ENCODE measurements around the gene ST7L. TPM values are rescaled to one million over a fixed set of nuclear protein-coding genes. Genes with fewer than 3 reads are reported as not detected.

ST7L gene
- total RNA-seq, 1 donor = 29.8 TPM

- no peak for DNase-seq (ENCODE audit: low read depth)
- TF ChIP-seq CTCF (IDR thresholded peaks at IDR 0.05; ENCODE audit: insufficient read depth, low read depth, low read length) = no peak
- H3K4me3 ChIP-seq (ENCODE audit: low read depth, low read length) = no peak overlapping the region
Observed at GRCh38 chr1:112576240-112576639, 42.7 kb downstream of the ST7L start.

GRCh38 chr1:112575154-112575804 lies 43.7 kb downstream of the ST7L start:
- TF ChIP-seq CTCF (IDR thresholded peaks at IDR 0.05; ENCODE audit: insufficient read depth, low read depth, low read length) = no peak
- H3K4me3 ChIP-seq (ENCODE audit: low read depth, low read length) = no peak overlapping the region

GRCh38 chr1:112565800-112566199 lies 53.1 kb downstream of the ST7L start:
- no peak for TF ChIP-seq CTCF (IDR thresholded peaks at IDR 0.05; ENCODE audit: insufficient read depth, low read depth, low read length)
- no peak overlapping the region for H3K4me3 ChIP-seq (ENCODE audit: low read depth, low read length)
- DNase-seq (ENCODE audit: low read depth) = no peak

More at GRCh38 chr1:112575154-112575804, 43.7 kb downstream of the ST7L start:
- DNase-seq (ENCODE audit: low read depth) = peak; percentile 99

- DNase-seq (ENCODE audit: low read depth) = no peak
- no peak for TF ChIP-seq CTCF (IDR thresholded peaks at IDR 0.05; ENCODE audit: insufficient read depth, low read depth, low read length)
- no peak overlapping the region for H3K4me3 ChIP-seq (ENCODE audit: low read depth, low read length)
Observed at GRCh38 chr1:112564081-112564480, 54.9 kb downstream of the ST7L start.

- no peak for TF ChIP-seq CTCF (IDR thresholded peaks at IDR 0.05; ENCODE audit: insufficient read depth, low read depth, low read length)
- H3K4me3 ChIP-seq (ENCODE audit: low read depth, low read length) = no peak overlapping the region
- no peak for DNase-seq (ENCODE audit: low read depth)
Observed at GRCh38 chr1:112563341-112563740, 55.6 kb downstream of the ST7L start.

GRCh38 chr1:112558634-112559033 lies 60.3 kb downstream of the ST7L start:
- no peak for TF ChIP-seq CTCF (IDR thresholded peaks at IDR 0.05; ENCODE audit: insufficient read depth, low read depth, low read length)
- peak; percentile 90 for DNase-seq (ENCODE audit: low read depth)
- H3K4me3 ChIP-seq (ENCODE audit: low read depth, low read length) = no peak overlapping the region

GRCh38 chr1:112557385-112557784 lies 61.6 kb downstream of the ST7L start:
- no peak for TF ChIP-seq CTCF (IDR thresholded peaks at IDR 0.05; ENCODE audit: insufficient read depth, low read depth, low read length)
- peak; percentile 67 for DNase-seq (ENCODE audit: low read depth)
- no peak overlapping the region for H3K4me3 ChIP-seq (ENCODE audit: low read depth, low read length)
